IMR-90 (cell line): ENCODE data around the gene FOXP1. TPM values are rescaled to one million over a fixed set of nuclear protein-coding genes. Genes with fewer than 3 reads are reported as not detected.
A peak's percentile ranks its signal among the peaks of the same experiment; 100 is the strongest.

Source experiments
- ATAC-seq: fragments of 200-7000 bp; cut with Tn5 transposase; 2 replicates; pipeline ENCODE4 v1.9.1; 2020; ENCODE audit warnings: low read depth, mild to moderate bottlenecking, moderate library complexity
- BruUV-seq: library from RNA; stranded (reverse); fragments of 400-500 nt; replicated peaks from 2 replicates; lab custom pipeline; 2021; lab: Mats Ljungman, UMichigan
- CTCF ChIA-PET: fragments of 300-600 bp; formaldehyde crosslinking; extraction: SDS; loops from one replicate; lab custom pipeline; 2021; ENCODE audit warnings: antibody characterized with exemption; lab: Yijun Ruan, JAX
- POLR2A ChIA-PET: fragments of 300-600 bp; sonication (Branson Sonifier 250); formaldehyde crosslinking; loops from one replicate; lab custom pipeline; 2022; ENCODE audit warnings: antibody characterized with exemption; ENCODE audit not compliant: unreplicated experiment; lab: Charles Lee
- DNase-seq: peaks from one replicate; pipeline ENCODE4 v3.0.0; 2013
- H2AFZ ChIP-seq: replicated peaks from 2 replicates; pipeline ENCODE3; 2013; ENCODE audit warnings: low read length, mild to moderate bottlenecking; ENCODE audit not compliant: poor library complexity
- H2AK5ac ChIP-seq: 2 replicates; pipeline ENCODE4 v1.6.1; 2013; ENCODE audit warnings: low read depth, low read length, inconsistent platforms
- H2AK9ac ChIP-seq: replicated peaks from 2 replicates; pipeline ENCODE3; 2013; ENCODE audit warnings: mild to moderate bottlenecking, low read depth, low read length, moderate library complexity; ENCODE audit not compliant: poor library complexity
- H2BK120ac ChIP-seq: 2 replicates; pipeline ENCODE4 v1.6.1; 2013; ENCODE audit warnings: low read depth, low read length, inconsistent platforms
- H2BK15ac ChIP-seq: 3 replicates; pipeline ENCODE4 v1.6.1; 2013; ENCODE audit warnings: low read depth, low read length, inconsistent platforms
- H2BK20ac ChIP-seq: 2 replicates; pipeline ENCODE4 v1.6.1; 2013; ENCODE audit warnings: low read depth, mild to moderate bottlenecking, inconsistent platforms, low read length, moderate library complexity
- H2BK5ac ChIP-seq: 2 replicates; pipeline ENCODE4 v1.6.1; 2013; ENCODE audit warnings: mild to moderate bottlenecking, low read depth, low read length, inconsistent platforms; ENCODE audit not compliant: poor library complexity, severe bottlenecking
- H3K14ac ChIP-seq: replicated peaks from 2 replicates; pipeline ENCODE4 v1.6.1; 2013; ENCODE audit warnings: low read depth, low read length, inconsistent platforms
- H3K18ac ChIP-seq: 2 replicates; pipeline ENCODE4 v1.6.1; 2013; ENCODE audit warnings: low read depth, low read length, control low read depth
- H3K23ac ChIP-seq: 2 replicates; pipeline ENCODE4 v1.6.1; 2013; ENCODE audit warnings: low read depth, low read length, inconsistent platforms
- H3K27ac ChIP-seq: 2 replicates; pipeline ENCODE4 v1.5.1; 2013; ENCODE audit warnings: mild to moderate bottlenecking, control low read depth, low read length; ENCODE audit not compliant: insufficient read depth
- H3K27me3 ChIP-seq: 2 replicates; pipeline ENCODE4 v1.6.1; 2013; ENCODE audit warnings: low read length; ENCODE audit not compliant: control insufficient read depth, insufficient read depth
- H3K36me3 ChIP-seq: 2 replicates; pipeline ENCODE4 v1.6.1; 2013; ENCODE audit warnings: low read length, mixed read lengths; ENCODE audit not compliant: control insufficient read depth, insufficient read depth
- H3K4ac ChIP-seq: 2 replicates; pipeline ENCODE4 v1.6.1; 2013; ENCODE audit warnings: low read depth, low read length, inconsistent platforms
- H3K4me1 ChIP-seq: 2 replicates; pipeline ENCODE4 v1.6.1; 2013; ENCODE audit warnings: low read length, mixed read lengths; ENCODE audit not compliant: control insufficient read depth, insufficient read depth
- H3K4me2 ChIP-seq: 2 replicates; pipeline ENCODE4 v1.6.1; 2013; ENCODE audit warnings: low read depth, mild to moderate bottlenecking, control low read depth, low read length, moderate library complexity
- H3K4me3 ChIP-seq: 2 replicates; pipeline ENCODE4 v1.5.1; 2013; ENCODE audit warnings: low read depth, mild to moderate bottlenecking, control low read depth, low read length, moderate library complexity; ENCODE audit not compliant: insufficient read depth
- H3K56ac ChIP-seq: 2 replicates; pipeline ENCODE4 v1.6.1; 2013; ENCODE audit warnings: low read length, inconsistent platforms; ENCODE audit not compliant: insufficient read depth; ENCODE audit errors: extremely low read depth
- H3K79me1 ChIP-seq, 2 experiments: 2 replicates each; pipeline ENCODE4 v1.6.1; 2013; ENCODE audit warnings: low read length in 2 of 2, inconsistent platforms in 1 of 2, low read depth in 1 of 2
- H3K9ac ChIP-seq: 2 replicates; pipeline ENCODE4 v1.6.1; 2013; ENCODE audit warnings: low read depth, low read length, control low read depth
- H3K9me1 ChIP-seq: 2 replicates; pipeline ENCODE4 v1.6.1; 2013; ENCODE audit warnings: low read length, inconsistent platforms; ENCODE audit not compliant: insufficient read depth
- H3K9me3 ChIP-seq: 2 replicates; pipeline ENCODE4 v1.6.1; 2013; ENCODE audit warnings: low read length; ENCODE audit not compliant: control insufficient read depth, insufficient read depth
- H4K20me1 ChIP-seq: 2 replicates; pipeline ENCODE4 v1.6.1; 2013; ENCODE audit warnings: low read length, inconsistent platforms; ENCODE audit not compliant: insufficient read depth
- H4K5ac ChIP-seq: 2 replicates; pipeline ENCODE4 v1.6.1; 2013; ENCODE audit warnings: mild to moderate bottlenecking, low read depth, low read length, control low read depth
- H4K8ac ChIP-seq, 2 experiments: 2 replicates each; pipeline ENCODE4 v1.6.1; 2013; ENCODE audit warnings: low read depth in 2 of 2, low read length in 2 of 2, control low read depth in 1 of 2, inconsistent platforms in 1 of 2
- H4K91ac ChIP-seq: 2 replicates; pipeline ENCODE4 v1.6.1; 2013; ENCODE audit warnings: low read depth, low read length, inconsistent platforms; ENCODE audit not compliant: insufficient read depth
- BHLHE40 ChIP-seq: fragments of 150-350 bp; IDR thresholded peaks from 2 replicates; pipeline ENCODE4 v1.6.1; 2016; ENCODE audit warnings: mild to moderate bottlenecking, low read depth, low read length
- CEBPB ChIP-seq: IDR thresholded peaks from 2 replicates; pipeline ENCODE4 v1.6.1; 2012; ENCODE audit warnings: low read depth, low read length, improper control_type of control experiment
- ELK1 ChIP-seq: fragments of 150-350 bp; IDR thresholded peaks from 2 replicates; pipeline ENCODE4 v1.6.1; 2016; ENCODE audit warnings: low read depth, mild to moderate bottlenecking, low read length, moderate library complexity, borderline replicate concordance
- FOS ChIP-seq: fragments of 150-350 bp; IDR thresholded peaks from 2 replicates; pipeline ENCODE4 v1.6.1; 2016; ENCODE audit warnings: low read depth, low read length
- MAFK ChIP-seq: IDR thresholded peaks from 2 replicates; pipeline ENCODE4 v1.6.1; 2012; ENCODE audit warnings: low read depth, low read length, improper control_type of control experiment
- MAZ ChIP-seq: IDR thresholded peaks from 2 replicates; pipeline ENCODE4 v1.6.1; 2012; ENCODE audit warnings: low read depth, mild to moderate bottlenecking, low read length, improper control_type of control experiment, moderate library complexity, borderline replicate concordance
- MXI1 ChIP-seq: IDR thresholded peaks from 2 replicates; pipeline ENCODE4 v1.6.1; 2012; ENCODE audit warnings: low read depth, mild to moderate bottlenecking, low read length, moderate library complexity, borderline replicate concordance
- RFX5 ChIP-seq: IDR thresholded peaks from 2 replicates; pipeline ENCODE4 v1.8.0; 2012; ENCODE audit warnings: low read depth, mild to moderate bottlenecking, low read length, moderate library complexity
- SMC3 ChIP-seq: fragments of 150-350 bp; IDR thresholded peaks from 2 replicates; pipeline ENCODE4 v1.6.1; 2016; ENCODE audit warnings: low read depth, mild to moderate bottlenecking, antibody characterized with exemption, low read length, moderate library complexity
- USF2 ChIP-seq: fragments of 150-350 bp; IDR thresholded peaks from 2 replicates; pipeline ENCODE4 v1.6.1; 2017; ENCODE audit warnings: mild to moderate bottlenecking, antibody characterized with exemption, low read length, low read depth
- WGBS, 2 experiments: methylation state at CpG; one replicate each; pipeline versions ENCODE4 v1.1.5 to v1.1.7; 2013; ENCODE audit warnings: missing lambda C conversion rate in 2 of 2; ENCODE audit not compliant: insufficient read length in 1 of 2; ENCODE audit errors: extremely low coverage in 2 of 2; 5-methylcytosine and 5-hydroxymethylcytosine counted together
- dilution Hi-C: fragments of 300-500 bp; cut with HindIII; formaldehyde crosslinking; loops from one replicate; pipeline ENCODE4 v1.14.3; 2018; ENCODE audit warnings: low sequenced_read_pairs; ENCODE audit not compliant: unreplicated experiment
- in situ Hi-C: fragments of 300-500 bp; cut with MboI; formaldehyde crosslinking; loops from 3 replicates; pipeline ENCODE4 v1.14.3; 2019; ENCODE audit warnings: low sequenced_read_pairs, inconsistent platforms, mixed read lengths
- intact Hi-C: fragments of 100-400 bp; cut with micrococcal nuclease; formaldehyde crosslinking; loops from 2 replicates; pipeline ENCODE4 v1.10.0; 2022
- polyA plus RNA-seq, 3 experiments: library from polyadenylated mRNA; depleted of rRNA; stranded (reverse); fragments of >200 nt; gene quantifications; 2 replicates each; pipeline ENCODE4 v1.2.3, GENCODE V29; 2012; ENCODE audit warnings: low replicate concordance in 1 of 3
- total RNA-seq: library from RNA; depleted of rRNA; stranded (reverse); fragments of >200 nt; gene quantifications from 2 replicates; pipeline ENCODE4 v1.2.3, GENCODE V29; 2012

FOXP1 gene
- total and polyA plus RNA-seq, 2 of the 4 experiments (the other 2 are of a cell fraction) = 37.0 to 132 TPM

- TF ChIP-seq MAFK = no peak
- TF ChIP-seq USF2 = no peak
- peak; percentile 10; the same call in 1 of the 2 replicates for TF ChIP-seq CEBPB
- TF ChIP-seq SMC3 = no peak
- TF ChIP-seq RFX5 = no peak
Observed at GRCh38 chr3:70990723-70991122, 592.8 kb downstream of the FOXP1 start (continued).

- POLR2A ChIA-PET = no interaction called here
- H3K27me3 ChIP-seq = no peaks in the 10 kb centered on the region
Observed at GRCh38 chr3:70990185-70990584, 593.3 kb downstream of the FOXP1 start.

More at GRCh38 chr3:70990185-70990584, 593.3 kb downstream of the FOXP1 start:
- dilution Hi-C loops (no loop called here), intact Hi-C loops (no loop called here), in situ Hi-C loops (loop anchor here (10.0 kb wide), 1 partner anchor 595 kb away; the partner anchor contains the start of gene FOXP1)
- DNase-seq = no peak
- Histone ChIP-seq H3K56ac (no peak overlapping the region), H3K27ac (peak overlapping the region; percentile 22; the same call in 1 of the 2 replicates), H4K91ac (no peak overlapping the region), H3K36me3 (peaks cover 42% of the 10 kb centered on the region), H2BK120ac (peak overlapping the region; percentile 50; the same call in 1 of the 2 replicates), H2BK20ac (peak overlapping the region; percentile 47; the same call in 1 of the 2 replicates), H3K79me1 (peaks cover 58 to 84% of the 10 kb centered on the region in 2 experiments), H2AFZ (no peak overlapping the region), H3K9me1 (peaks cover 15% of the 10 kb centered on the region; the same call in 1 of the 2 replicates), H2BK5ac (peak overlapping the region; percentile 81), H4K5ac (peak overlapping the region; percentile 85), H3K14ac (no peak overlapping the region), H3K9me3 (no peaks in the 10 kb centered on the region), H3K4ac (no peak overlapping the region; the same call in 1 of the 2 replicates), H2AK9ac (no peak overlapping the region), H3K4me2 (no peak overlapping the region), H2AK5ac (no peak overlapping the region), H2BK15ac (peak overlapping the region; percentile 69; the same call in 1 of the 3 replicates), H4K20me1 (no peaks in the 10 kb centered on the region), H3K23ac (peak overlapping the region; percentile 29; the same call in 1 of the 2 replicates), H3K4me3 (no peak overlapping the region), H3K4me1 (peaks cover 23% of the 10 kb centered on the region), H3K18ac (peak overlapping the region; percentile 87; the same call in 1 of the 2 replicates), H3K9ac (no peak overlapping the region), H4K8ac (peak overlapping the region; percentile 46 to 84; a peak in 3 of 4 replicates)
- ATAC-seq = no peak
- no CpG with 5 or more reads among the region's 2 CpGs for WGBS, 2 experiments
- TF ChIP-seq MAZ (no peak), ELK1 (no peak), RFX5 (no peak), BHLHE40 (no peak), FOS (no peak), SMC3 (no peak), MXI1 (no peak), MAFK (no peak)
- BruUV-seq = no TSS peak
- CTCF ChIA-PET = interaction anchor here (0.6 kb wide), 1 partner anchor 22 kb away, joined by 4 read pairs; no protein-coding TSS in a partner anchor
